Stimulated activated CD4-positive, alpha-beta T cell treated with anti-CD3 and anti-CD28 coated beads, TNF-alpha, amount 100 ng/mL, for 24 hours (primary cell): ENCODE measurements around the gene HECTD4.
"Not testable (repeated sequence)": the region's sequence is repeated elsewhere in the genome, so short reads cannot be mapped to it uniquely, and the experiment has no call there.

Experiments
- DNase-seq, 3 experiments: peaks; one replicate each; pipeline ENCODE4 v3.0.0-alpha.2; 2020; ENCODE audit warnings: low read depth in 3 of 3

Gene HECTD4

DNA sequence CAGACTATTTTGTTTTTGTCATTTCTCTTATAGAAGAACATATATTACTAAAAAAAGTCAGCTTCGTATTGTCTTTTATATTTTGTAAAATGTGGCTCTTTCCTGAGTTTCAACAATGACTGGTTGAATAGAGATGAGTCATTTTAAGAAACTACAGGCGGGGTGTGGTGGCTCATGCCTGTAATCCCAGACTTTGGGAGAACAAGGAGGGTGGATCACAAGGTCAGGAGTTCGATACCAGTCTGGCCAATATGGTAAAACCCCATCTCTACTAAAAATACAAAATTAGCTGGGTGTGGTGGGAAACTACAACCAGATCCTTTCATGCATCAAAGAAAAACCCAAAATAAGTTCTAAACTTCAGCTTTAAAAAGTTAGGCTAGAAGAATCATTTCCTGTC is 28.8 kb downstream of the HECTD4 start:
- DNase-seq: no peak

DNA sequence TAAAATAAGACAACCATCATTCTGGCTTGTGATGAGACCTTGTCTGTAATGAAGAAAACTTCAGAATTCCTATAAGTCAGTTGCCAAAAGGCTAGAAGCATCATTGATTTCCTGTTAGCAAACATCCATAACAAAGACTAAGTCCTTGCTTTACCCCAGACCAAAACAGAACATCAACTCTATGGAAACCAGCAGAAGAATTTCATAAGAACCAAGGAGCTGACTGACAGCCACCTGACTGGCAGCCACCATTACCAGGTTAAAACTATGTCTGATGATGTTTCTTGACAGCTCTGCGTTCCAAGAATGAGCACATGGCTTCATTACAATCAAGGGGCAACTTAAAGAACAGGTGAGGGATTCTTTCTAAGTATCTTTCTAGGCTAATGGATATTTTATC is 29.3 kb downstream of the HECTD4 start:
- no peak for DNase-seq

DNA sequence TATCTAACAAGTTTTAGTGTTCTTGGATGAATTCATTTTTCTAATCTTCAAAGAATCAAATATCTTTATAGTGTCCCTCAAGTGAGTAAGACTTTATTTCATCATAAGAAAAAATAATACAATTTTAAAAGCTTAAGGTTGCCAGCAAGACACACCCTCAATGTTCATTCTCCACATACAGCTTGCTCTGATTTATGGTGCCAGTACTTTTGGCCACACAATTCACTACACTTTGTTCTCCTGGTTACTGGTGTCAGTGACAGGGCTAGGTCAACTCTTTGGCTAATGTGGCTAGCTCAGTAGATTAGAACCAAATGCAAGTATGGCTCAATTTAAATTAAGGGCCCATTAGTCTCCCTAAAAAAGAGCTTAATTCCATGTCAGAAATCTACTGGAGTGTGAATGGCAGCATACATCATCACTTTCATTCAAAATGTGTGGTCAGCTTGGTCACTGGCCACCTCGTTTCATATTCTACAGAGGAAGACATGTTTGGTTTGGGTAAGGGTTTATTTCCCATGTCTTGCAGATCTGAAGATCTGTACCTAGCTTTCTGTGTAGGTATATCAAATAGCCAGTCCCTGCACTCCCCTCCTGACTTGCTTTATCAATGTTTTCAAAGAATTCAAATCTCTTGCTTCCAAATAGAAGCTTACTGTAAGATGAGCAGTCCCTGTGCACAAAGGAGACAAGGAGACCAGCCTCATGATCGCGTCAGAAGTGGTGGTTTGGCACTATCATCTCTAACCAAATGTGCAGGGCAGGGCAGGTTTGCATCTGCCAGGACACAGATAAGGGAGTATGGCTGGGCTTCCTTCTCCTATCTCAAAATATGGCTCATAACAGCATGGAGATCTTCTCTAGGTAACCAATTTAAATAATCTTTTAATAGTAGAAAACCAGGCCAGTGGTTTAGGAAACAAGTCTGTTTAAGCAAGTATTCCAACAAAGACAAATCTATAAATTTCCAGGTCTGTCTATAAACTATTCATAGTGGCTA is 31.3 kb downstream of the HECTD4 start:
- DNase-seq: no peak

DNA sequence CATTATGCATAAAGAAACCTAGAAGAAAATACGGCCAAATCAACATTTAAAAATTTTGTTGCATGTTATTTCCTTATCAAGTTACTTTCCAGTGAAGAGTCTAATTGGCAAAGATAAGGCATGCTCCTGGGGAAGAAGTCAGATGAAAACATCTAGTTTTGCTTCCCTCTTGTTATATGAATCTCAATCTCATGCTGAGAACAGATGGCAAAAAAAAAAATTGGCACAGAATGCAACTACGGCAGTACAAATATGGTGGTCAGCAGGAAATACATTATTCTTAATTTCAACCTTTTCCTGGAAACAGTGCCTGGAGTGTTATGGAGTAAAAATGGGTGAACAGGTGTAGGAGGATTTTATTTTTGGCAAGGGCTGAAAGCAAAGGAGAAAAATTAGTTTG is 32.8 kb downstream of the HECTD4 start:
- no peak for DNase-seq

DNA sequence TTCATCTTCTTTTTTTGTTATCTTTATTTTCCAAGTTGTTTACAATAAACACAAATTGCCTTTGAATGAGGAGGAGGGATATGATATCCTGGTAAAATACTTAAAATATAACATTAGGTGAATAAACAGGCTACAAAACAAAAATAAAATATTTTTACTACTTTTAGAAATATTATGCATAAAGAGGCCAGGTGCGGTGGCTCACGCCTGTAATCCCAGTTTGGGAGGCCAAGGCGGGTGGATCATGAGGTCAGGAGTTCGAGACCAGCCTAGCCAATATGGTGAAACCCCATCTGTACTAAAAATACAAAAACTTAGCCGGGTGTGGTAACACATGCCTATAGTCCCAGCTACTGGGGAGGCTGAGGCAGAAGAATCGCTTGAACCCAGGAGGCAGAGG is 33.3 kb downstream of the HECTD4 start:
- not testable (repeated sequence) for DNase-seq

DNA sequence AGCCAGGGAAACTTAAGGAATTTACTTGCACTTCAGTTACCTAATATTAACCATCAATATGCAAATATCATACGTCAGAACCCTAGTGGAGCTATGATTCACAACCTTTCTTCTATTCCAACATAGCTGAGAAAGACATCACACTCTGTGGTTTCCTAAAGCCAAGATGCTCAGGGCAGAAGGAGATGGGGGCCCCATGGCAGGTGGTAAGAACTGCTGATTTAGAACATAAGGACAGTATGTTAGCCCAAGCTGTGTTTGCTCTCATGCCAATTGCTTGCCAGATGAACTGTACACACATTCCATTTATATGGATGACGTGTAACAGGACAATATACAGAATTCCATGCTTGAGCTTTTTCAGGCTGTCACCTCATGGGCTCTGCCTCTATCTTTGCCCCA is 34.6 kb downstream of the HECTD4 start:
- no peak for DNase-seq

DNA sequence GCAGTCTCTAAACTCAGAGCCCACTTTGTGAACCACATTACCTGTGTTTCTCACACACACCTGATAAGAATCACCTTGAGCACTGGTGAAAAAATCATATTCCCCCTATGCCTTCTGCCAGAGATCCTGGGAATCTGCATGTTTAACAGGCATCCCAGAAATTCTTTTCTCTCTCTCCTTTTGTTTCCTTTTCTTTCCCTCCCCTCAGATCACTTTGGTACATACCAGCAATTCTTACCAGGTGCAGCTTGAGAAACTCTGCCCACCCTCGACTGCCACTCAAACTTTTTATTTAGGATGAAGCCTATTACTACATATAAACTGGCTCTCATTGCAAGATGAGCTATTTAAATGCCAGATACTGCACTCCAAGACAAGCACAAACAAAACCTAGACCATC is 36.0 kb downstream of the HECTD4 start:
- no peak for DNase-seq

DNA sequence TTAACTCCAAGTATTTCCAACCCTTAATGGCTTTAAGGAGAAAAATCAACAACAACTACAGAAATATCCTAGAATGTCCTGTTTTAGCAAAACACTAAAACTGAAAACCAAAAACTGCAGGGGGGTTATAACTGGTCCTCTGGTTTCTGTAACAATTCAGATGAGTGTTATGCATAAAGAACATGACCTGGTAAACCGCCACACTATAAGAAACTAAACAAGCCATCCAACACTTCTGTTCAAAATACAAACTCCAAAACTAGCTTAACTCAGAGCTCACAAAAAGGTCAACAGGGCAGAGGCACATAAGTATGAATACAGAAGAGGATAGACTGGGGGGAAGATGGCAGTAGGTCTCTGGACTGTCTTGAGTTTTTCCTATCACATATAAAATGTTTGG is 38.0 kb downstream of the HECTD4 start:
- no peak for DNase-seq

DNA sequence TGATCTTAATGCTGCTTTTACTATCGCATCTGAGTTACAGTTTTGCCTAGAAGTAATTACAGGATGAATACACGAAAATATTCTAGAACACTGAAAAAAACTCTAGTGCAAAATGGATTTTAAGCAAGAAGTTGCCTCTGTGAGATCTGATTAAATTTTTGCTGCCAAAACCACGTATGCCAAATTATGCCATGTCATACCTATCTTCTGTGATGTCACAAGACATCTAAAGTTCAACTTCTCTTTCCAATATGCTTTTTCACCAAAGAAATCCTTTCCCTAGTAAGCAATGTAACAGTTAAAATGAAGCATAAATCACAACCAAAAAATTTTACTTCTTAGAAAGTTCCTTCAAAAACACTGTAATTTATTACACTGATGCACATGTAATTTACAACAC is 39.6 kb downstream of the HECTD4 start:
- DNase-seq: no peak

DNA sequence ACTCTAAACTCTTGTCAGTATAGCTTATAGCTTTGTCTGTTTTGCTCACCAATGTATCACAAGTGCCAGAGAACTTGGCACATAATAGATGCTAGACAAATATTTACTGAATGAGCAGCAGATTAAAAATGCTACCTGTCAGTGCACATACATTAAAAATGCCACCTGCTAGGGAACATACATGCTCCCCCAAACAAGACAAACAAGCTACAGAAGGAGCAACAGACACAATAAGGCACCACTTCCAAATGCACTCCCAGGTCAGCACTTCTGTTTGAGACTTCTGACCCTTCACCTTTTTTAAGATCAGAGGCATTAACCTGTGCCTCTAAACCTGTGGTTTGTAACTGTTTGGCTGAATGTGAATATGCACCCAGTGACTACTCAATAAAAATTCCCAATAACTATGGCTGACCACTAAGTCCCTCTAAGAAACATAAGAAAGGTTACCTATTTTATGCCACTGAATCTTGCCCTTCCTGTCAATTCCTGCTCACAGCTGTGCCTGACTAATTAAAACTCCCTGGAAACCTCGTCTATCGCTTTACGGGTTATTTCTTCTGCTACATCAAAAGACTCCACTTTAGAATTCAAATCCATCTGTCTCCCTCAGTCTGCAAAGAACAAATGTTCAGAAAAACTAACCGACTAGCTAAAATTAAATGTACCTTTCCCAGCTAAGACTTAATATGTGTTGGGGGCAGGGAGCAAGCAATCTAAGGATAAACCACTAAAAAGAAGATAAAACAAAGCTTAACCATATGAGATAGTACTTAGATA is 41.0 kb downstream of the HECTD4 start:
- DNase-seq: no peak

DNA sequence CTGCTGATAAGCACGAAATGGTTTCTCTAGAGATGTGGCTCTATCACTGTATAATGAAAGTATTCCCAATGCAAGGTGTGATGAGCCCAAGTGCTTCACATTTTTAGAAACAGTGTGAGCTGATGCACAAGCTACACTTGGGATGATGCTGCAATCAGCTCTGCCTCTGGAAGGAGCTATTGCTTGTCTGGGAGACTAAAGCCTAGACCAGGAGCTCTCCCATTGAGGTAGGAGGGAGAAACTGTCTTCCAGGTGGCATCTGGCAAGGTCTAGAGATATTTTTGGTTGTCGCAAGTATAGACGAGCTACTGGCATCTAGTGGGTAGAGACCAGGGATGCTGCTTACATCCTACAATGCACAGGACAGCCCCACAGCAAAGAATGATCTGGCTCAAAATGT is 42.0 kb downstream of the HECTD4 start:
- DNase-seq: no peak

DNA sequence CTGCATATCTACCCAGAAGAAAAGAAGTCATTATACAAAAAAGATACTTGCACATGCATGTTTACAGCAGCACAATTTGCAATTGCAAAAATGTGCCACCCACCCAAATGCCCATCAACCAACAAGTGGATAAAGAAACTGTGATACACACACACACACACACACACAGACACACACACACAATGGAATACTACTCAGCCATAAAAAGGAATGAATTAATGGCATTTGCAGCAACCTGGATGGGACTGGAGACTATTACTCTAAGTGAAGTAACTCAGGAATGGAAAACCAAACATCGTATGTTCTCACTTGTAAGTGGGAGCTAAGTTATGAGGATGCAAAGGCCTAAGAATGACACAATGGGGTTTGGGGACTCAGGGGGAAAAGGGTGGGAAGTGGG is 47.2 kb downstream of the HECTD4 start:
- not testable (repeated sequence) for DNase-seq

DNA sequence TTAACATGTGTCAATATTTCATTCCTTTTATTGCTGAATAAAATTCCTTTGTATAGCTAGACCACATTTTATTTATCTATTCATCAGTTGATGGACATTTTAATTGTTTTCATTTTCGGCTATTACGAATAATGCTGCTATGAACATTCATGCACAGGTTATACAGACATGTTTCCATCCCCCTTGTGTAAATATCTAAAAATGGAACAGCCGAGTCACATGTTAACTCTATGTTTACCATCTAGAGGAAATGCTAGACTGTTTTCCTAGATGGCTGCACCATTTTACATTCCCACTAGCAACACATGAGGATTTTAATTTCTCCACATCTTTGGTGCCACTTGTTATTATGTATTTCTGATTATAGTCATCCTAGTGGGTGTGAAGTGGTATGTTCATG is 49.2 kb downstream of the HECTD4 start:
- DNase-seq: no peak

DNA sequence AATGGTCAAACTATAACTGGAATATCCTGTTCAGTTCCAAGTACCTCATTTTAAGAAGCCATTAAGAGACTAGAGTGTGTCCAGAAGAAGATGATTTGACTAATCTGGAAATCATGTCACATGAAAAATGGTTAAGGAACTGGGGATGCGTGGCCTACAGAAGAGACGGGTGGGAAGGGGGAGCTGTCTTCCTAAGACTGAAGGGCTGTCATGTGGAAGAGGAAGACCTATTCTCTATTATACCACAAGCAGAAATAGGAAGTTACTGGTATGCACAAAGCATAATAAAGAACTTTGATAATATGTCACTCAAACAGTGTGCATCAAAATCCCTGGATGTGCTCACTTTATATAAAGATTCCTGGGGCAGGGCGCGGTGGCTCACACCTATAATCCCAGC is 50.3 kb downstream of the HECTD4 start:
- DNase-seq: no peak

DNA sequence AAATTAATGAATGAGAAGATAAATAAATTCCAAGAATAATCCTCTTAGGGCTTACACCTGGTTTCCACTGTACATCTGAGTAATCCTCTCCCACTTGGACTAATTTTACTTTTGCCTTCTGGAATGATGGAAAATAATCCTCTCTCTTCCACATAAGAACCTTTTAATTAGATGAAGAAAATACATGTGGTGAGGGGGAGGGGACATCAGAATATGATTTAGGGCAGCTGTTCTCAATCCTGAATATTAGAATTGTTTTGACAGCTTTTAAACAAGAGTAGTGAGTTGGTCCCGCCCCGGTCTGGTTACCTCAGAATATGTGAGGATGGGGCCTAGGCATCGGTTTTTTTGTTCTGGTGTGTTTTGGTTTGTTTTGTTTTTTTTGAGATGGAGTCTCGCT is 51.5 kb downstream of the HECTD4 start:
- no peak for DNase-seq

DNA sequence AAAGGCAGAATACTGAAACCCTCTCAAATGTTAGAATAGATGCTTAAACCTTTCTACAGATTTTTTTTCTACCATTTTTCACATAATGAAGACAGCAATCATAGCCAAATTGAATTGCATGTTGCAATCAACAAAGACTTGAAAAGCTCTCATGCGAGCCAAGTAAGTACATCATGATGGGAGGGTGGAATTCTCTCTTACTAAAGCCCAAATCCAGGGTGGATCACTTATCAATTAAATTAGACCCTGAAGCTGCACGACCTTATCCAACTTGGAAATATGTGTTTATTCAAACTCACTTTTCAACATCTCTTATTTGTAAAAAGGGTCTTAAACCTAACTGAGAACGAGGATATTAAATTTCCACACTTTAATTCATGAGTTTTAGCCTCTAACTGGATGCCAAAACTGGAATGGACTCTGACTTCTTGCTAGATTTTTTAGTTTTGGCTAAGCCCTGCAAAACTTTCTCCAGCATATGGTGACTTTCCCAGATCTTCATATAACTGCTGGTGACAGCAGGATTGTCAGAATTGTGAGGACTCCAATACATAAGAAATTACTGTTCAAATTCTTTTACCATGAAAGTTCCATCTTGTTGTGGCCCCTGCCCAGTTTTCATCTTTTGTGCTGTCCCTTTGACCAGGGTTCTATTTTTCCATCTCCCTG is 53.6 kb downstream of the HECTD4 start:
- DNase-seq: no peak

DNA sequence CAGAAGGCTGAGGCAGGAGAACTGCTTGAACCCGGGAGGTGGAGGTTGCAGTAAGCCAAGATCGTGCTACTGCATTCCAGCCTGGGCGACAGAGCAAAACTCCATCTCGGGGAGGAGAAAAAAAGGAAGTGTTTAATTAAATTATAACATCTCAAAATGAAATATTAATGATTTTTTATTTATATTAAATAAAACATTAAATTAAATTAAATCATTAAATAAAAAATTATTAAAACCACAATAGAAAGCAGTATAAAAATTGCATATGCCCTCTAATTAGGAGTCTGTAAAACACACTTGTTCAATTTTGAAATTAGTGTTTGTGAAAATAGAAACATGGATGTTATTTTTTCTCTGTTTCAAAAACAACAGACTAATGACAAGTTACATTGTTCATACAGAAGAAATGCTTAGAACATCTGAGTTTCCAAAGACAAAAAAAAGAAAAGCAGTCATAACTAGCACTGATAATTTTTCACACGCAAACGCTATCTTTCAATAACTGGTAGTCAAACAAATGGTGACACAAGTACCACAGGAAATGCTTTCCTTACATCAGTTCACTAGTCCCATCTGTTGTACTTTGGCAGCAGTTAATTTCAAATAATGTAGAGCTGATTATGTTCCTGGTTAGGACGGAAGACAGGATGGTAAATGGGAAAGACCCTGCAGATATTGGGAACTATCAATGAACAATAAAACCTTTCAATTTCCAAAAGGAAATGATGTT is 54.9 kb downstream of the HECTD4 start:
- no peak for DNase-seq

DNA sequence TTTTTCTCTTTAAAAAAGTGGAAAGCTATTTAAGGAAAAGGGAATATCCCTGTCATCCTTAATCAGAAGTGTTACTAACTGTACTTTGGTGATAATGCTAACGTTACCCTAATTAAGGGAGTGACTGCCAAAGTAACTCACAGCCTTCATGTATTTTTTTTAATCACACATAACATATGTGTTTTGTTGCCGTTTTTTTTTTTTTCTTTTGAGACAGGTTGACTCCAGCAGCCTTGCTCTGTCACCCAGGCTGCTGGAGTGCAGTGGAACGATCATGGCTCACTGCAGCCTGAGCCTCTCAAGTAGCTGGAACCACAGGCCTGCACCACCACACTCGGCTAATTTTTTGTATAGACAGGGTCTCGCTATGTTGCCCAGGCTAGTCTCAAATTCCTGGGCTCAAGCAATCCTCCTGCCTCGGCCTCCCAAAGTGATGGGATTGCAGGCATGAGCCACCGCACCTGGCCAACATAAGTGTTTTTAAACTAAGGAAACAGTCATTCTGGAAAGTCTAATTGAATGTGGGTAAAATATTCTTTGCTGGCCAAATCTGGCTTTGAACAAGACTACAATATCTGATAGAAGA is 56.5 kb downstream of the HECTD4 start:
- DNase-seq: no peak

DNA sequence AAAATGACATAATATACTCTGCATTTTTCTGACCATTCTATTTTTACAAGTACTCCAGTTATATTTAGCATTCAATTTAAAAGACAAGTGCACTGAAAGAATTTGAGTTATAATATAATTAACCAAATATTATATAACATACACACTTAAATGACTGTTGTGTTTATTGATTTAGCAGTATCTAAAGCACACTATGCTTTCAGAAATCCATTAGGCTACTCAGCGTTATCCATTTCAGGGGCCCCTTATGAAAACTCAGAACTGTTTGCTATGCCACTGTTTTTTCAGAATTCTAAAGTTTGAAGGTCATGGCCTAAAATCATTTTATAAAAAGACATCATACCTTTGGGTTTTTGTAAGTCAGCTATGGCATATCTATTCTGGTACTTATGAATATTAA is 57.1 kb downstream of the HECTD4 start:
- no peak for DNase-seq

DNA sequence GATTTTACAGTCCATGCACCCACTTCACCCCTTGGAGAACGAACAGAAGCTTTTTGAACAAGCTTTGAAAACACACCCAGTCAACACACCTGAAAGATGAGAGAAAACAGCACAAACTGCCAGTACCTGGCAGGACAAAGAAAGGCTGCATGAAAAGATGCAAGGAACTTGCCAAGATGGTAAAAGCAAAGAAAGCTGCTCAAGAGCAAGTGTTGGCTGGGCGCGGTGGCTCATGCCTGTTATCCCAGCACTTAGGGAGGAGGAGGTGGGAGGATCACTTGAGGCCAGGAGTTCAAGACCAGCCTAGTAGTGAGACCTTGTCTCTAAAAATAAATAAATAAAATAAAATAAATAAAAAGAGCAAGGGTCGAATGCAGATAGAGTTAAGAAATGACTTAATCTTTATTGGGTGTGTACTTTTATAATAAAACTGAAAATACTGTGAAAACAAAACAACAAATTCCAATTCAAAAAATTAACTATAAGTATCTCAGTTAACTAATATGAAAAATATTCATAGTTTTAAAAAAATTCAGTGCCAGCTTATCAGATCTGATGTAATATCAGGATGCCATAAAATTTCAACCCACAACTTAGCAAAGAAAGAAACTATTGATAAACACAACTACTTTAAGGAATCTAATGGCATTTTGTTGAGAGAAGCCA is 59.2 kb downstream of the HECTD4 start:
- DNase-seq: no peak

DNA sequence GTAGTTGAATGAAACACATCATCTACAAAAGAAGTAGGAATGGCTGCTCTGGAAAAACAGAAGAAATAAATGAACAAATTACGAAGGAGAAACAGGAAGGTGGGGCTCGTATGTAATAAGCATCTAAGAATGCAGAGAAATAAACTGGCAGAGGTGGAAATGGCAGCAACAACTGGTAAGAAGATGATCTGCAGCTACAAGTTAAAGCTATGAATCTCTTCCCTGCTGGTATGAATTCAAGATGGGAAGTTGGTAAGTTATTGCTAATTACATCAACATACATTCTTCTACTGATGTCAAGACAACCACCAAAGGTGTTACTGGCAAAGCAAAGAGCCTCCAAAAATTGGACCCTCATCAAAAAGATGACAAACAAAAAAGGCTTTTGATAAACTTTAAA is 59.8 kb downstream of the HECTD4 start:
- DNase-seq: no peak
